HG03469 (cell line): ENCODE results near the gene PERM1.

ENCODE experiments used
- ATAC-seq: cut with Tn5 transposase; IDR thresholded peaks from one replicate; pipeline ENCODE4 v1.9.1; 2021; ENCODE audit warnings: mild to moderate bottlenecking, moderate library complexity, moderate number of reproducible peaks; ENCODE audit not compliant: unreplicated experiment

PERM1 gene

DNA sequence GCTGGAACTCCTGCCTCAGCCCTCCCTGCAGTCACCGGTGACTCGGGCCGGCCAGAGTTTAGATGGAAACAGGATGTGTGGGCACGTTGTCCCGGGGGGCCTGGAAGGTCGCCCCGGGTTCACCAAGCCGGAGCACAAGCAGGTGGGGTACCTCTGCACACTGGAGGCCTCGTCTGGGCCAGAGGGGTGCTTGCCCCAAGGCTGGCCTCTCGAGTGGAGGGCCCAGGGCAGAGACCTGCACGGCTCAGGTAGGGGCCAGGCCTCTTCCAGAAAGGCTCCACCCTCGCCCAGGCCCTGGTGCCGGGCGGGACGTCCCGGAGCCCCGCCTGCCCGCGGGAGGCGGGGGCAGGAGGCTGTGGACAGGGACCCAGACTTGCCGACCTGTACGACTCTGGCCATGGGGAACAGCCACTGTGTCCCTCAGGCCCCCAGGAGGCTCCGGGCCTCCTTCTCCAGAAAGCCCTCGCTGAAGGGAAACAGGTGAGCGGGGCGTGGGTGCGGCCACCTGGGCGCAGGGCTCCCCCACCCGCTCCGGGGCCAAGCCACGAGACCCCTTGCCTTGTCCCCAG, 15.7 kb downstream of the PERM1 start, which contains the start of gene PLEKHN1:
Gene PLEKHN1, plus strand, starts transcription at position 348 of the 569 bp plus-strand sequence. Its CDS starts 50 bp downstream, at position 398.
- ATAC-seq: no peak

- ATAC-seq: no peak
Measured at GRCh38 chr1:965526-966134, 16.3 kb downstream of the PERM1 start.

DNA sequence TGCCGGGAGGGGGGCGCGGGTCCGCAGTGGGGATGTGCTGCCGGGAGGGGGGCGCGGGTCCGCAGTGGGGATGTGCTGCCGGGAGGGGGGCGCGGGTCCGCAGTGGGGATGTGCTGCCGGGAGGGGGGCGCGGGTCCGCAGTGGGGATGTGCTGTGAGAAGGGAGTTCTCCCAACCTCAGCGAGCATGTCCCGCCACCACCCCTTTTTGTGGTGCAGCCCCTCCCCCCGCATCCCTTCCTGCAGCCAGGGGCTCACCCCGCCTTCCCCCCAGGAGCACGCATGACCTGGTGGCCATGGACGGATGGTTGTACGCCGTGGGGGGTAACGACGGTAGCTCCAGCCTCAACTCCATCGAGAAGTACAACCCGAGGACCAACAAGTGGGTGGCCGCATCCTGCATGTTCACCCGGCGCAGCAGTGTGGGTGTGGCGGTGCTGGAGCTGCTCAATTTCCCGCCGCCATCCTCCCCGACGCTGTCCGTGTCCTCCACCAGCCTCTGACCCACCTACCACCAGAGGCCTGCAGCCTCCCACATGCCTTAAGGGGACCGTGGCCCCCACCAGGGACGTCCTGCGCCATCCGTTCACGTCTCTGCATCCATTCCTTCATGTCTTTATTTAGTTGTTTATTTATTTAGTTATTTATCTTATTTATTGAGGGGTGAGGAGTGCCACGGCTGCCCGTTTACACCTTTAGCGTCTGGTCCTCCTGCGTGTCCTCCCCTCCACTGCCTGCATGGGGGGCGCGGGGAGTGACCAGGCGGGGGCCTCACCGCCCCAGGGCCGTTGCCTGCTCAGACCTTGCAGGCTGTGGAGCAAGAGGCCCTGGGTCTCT, 17.0 kb downstream of the PERM1 start:
- no peak for ATAC-seq

- no peak for ATAC-seq
Measured at GRCh38 chr1:963746-964525, 18.0 kb downstream of the PERM1 start.

DNA sequence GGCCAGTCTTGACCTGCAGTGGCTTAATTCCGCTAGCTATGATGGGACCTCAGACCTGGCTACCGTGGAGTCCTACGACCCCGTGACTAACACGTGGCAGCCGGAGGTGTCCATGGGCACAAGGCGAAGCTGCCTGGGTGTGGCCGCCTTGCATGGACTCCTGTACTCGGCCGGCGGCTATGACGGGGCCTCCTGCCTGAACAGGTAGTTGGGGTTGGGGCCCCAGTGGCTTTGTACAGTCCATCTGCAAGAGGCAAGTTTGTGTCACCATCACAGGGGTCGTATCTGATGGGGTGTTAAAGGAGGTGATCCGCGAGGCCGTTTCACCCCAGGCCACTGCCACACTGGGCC, 18.6 kb downstream of the PERM1 start:
- ATAC-seq: no peak

GRCh38 chr1:962381-963300, 19.3 kb downstream of the PERM1 start:
- no peak for ATAC-seq

- no peak for ATAC-seq
Measured at GRCh38 chr1:961132-961669, 20.7 kb downstream of the PERM1 start.

GRCh38 chr1:960363-961131, 21.3 kb downstream of the PERM1 start, which contains the start of gene KLHL17:
KLHL17 (plus strand) TSS chr1:960584; CDS start chr1:960694, 110 bp downstream.
- no peak for ATAC-seq

DNA sequence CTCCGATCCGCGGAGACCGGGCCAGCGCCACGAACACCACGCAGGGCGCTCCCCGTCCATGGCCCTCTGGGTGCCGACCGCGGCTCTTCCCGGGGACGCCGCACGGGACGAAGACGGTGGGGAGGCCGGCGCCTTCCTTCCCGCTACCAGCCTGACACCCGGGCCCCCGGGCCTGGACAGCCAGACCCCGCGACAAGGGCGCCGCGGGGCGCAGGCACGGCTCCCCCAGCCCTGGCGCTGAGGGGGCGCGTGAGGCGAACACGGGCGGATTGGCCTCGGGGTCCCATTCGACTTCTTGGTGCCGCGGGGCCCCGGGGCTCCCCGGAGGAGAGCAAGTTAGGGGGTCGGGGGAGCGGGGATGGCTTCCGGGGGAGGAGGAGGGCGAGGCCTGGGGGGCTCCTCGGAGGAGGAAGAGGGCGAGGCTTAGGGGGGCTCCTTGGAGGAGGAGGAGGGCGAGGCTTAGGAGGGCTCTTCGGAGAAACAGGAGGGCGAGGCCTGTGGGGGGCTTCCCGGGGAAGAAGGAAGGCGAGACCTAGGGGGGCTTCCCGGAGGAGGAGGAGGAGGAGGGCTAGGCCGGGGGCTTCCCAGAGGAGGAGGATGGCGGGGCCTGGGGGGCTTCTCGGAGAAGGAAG, 22.0 kb downstream of the PERM1 start:
- ATAC-seq: no peak

DNA sequence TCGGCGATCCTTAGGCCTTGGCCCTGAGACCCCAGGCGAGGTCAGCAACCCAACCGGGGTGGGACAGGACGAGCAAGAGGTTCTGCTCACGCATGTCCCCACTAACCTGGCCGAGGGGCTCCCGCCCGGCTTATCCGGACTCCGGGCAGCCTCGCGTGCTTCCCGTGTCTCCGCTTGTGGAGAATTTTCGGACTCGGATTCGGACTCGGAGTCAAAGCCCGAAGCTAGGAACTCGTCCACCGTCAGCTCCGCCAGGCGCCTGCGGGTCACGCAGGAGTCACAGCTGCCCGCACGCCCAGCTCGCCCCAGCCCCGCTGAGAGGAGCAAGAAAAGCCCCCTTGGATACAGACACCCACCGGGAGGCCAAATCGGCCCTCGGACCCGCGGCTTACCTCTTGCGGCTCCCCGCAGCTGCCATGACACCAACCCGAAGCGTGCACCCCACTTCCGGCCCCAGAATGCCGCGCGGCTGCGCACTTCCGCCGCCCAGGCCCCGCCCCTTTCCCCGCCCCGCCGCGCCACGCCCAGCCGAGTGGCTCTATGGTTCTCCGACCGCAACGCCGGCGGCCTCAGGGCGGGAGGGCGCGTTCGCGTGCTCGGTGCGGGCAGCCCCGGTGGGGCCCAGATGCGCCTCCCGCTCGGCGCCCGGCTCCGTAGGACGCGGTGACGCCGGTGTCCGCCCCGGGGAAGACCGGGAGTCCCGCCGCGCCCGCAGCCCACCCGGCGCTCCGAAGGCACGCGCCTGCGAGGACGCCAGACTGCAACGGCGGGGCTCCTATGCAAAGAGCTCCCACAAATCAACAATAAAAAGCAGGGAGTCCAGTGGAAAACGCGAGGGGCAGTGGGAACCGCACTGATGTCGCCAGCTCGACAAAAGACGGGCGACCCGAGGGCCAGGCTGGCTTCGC, 22.8 kb downstream of the PERM1 start, which contains the start of gene NOC2L:
Gene NOC2L, minus strand, starts transcription at position 434 of the 908 bp plus-strand sequence. Its CDS starts 16 bp downstream, at position 418.
- ATAC-seq: peak; percentile 39

GRCh38 chr1:956636-957035, 25.3 kb downstream of the PERM1 start:
- ATAC-seq: no peak

DNA sequence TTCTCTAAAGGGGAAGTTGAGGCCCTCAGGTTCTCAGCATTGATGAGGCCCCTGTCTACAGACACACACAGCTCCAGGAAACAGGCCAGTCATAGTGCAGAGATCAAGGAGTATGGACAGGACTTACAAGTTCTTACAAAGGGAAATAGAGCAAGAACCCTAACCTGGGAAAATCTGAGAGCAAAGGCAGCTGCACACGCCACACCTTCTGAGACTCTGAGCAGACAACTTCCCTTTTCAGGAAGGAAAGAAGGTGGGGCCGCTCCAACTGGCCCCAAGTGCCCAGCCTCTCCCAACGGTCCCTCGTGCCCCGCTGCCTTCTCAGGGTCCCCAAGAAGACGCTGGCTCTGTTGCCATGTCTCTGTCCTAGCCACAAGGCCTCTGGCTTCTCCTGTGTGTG, 26.4 kb downstream of the PERM1 start:
- ATAC-seq: no peak

DNA sequence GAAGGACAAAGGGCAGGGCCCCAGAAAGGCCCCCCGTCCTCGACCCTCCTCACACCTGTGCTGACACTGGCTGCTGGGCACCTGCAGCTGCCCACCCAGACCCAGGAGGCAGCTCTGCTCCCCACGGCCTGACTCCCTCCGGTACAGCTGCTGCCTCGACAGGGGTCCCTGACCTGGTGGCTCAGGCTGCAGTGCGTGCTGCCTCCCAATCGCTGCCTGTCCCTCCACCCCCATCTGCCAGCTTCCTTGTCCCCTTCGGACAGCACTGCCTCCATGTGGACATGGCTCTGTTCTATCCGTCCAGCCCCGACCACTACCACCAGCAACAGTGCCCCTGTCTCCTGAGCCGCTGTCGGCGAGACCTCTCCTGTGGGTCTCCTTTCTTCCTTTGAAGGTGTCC, 27.0 kb downstream of the PERM1 start:
- no peak for ATAC-seq

GRCh38 chr1:953524-954320, 28.2 kb downstream of the PERM1 start:
- ATAC-seq: no peak

DNA sequence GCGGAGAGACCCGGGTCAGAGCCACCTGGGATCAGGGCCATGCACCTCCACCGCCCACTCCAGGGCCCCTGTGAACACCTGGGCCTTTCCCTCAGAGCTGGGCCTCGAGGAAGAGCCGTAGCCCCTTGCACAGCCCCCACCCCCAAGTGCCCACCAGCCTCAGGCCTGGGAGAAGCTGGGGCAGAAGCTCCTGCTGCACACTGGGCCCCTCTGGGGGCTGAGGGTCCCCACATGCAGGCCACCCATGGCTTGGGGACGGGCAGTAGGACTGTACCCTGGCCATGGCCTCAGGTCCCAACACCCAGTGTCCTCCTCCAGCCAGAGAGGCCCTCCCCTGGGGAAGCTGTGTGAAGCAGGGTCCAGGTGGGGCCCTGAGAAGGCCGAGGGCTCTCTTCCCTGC, 29.3 kb downstream of the PERM1 start:
- ATAC-seq: no peak

GRCh38 chr1:952201-952600, 29.7 kb downstream of the PERM1 start:
- ATAC-seq: no peak

GRCh38 chr1:951364-951763, 30.5 kb downstream of the PERM1 start:
- no peak for ATAC-seq
